ENCODE data around the gene ALKBH7. TPM values are rescaled to one million over a fixed set of nuclear protein-coding genes. Genes with fewer than 3 reads are reported as not detected.

Gene ALKBH7
- total RNA-seq, 1 donor from 2014 or later = 75.2 TPM

DNA sequence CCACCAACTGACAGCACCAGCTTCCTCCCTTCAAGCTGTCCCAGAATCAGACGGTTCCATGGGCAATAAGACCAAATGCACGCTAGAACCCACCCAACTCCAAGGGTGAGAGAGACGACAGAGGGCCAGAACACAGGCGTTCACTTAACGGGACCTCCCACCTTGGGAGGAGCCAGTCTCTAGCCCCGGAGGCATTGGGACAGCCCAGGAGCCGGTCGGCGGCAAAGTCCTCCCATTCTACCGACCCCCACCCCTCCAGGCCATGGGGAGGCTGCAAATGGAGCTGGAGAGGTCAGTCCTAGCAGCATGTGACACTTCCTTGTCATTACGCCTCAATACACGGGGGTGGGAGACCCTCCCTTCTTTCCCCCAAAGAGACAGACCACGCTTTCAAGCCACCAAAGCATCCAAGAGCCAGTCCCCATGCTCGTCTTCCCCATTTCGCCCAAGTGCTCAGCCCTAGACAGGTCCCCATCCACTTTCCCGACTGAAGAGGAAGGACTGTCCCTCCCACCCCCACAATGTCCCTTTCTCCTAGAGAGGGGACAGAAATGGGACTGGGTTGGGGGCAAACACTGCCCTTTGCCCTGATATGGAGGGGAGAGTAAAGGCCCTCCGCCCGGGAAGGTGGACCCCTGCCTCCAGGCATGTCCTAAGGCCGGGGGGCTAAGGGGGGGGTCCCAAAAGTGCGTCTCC is 51.1 kb downstream of the ALKBH7 start:
- Histone ChIP-seq H3K27me3 (ENCODE audit: control insufficient read depth in 3 of 3, insufficient read depth in 3 of 3, low read length in 3 of 3) (no peaks in the 10 kb centered on the region), H3K4me1 (ENCODE audit: control insufficient read depth in 3 of 3, insufficient read depth in 3 of 3, low read length in 3 of 3) (peaks cover 24 to 39% (median 27%) of the 10 kb centered on the region in 3 donors), H3K36me3 (ENCODE audit: control insufficient read depth in 3 of 3, insufficient read depth in 3 of 3, low read length in 3 of 3) (peaks cover 25 to 31% (median 28%) of the 10 kb centered on the region in 3 donors), H3K9me3 (ENCODE audit: control insufficient read depth in 3 of 3, low read length in 3 of 3) (no peaks in the 10 kb centered on the region), H3K9ac (ENCODE audit: low read depth in 1 of 3, low read length in 3 of 3) (peak overlapping the region; percentile 69 to 91 (median 90)), H3K27ac (ENCODE audit: low read depth, low read length) (peak overlapping the region; percentile 76), H3K4me3 (ENCODE audit: low read length in 3 of 3) (peak overlapping the region; percentile 84 to 92 (median 87))

GRCh38 chr19:6424195-6424938 is 51.8 kb downstream of the ALKBH7 start, which contains the start of gene KHSRP:
Gene KHSRP, minus strand, starts transcription at chr19:6424811. Its CDS starts 110 bp downstream, at chr19:6424701.
- Histone ChIP-seq H3K9me3 (ENCODE audit: control insufficient read depth in 3 of 3, low read length in 3 of 3) (no peaks in the 10 kb centered on the region), H3K9ac (ENCODE audit: low read depth in 1 of 3, low read length in 3 of 3) (peak within 1 kb of the TSS; percentile 69 to 91 (median 90)), H3K27ac (ENCODE audit: low read depth, low read length) (peak within 1 kb of the TSS; percentile 91), H3K4me3 (ENCODE audit: low read length in 3 of 3) (peak within 1 kb of the TSS; percentile 84 to 92 (median 87)), H3K36me3 (ENCODE audit: control insufficient read depth in 3 of 3, insufficient read depth in 3 of 3, low read length in 3 of 3) (peaks cover 19 to 24% (median 21%) of the 10 kb centered on the region in 3 donors), H3K27me3 (ENCODE audit: control insufficient read depth in 3 of 3, insufficient read depth in 3 of 3, low read length in 3 of 3) (peaks cover 0 to under 1% (median 0%) of the 10 kb centered on the region in 3 donors), H3K4me1 (ENCODE audit: control insufficient read depth in 3 of 3, insufficient read depth in 3 of 3, low read length in 3 of 3) (peaks cover 24 to 39% (median 27%) of the 10 kb centered on the region in 3 donors)

Small RNA genes within 50 kb of the gene (small RNA-seq; reads per million reads assigned to genes)
- gene MIR6790 = not detected
- gene MIR6885 = not detected

Other genes with a start within 250 kb of the ALKBH7 start
- gene ACSBG2, start 237.1 kb upstream of the ALKBH7 start, total RNA-seq = not detected
- gene MLLT1, start 92.8 kb upstream of the ALKBH7 start, total RNA-seq = 2.6 TPM
- 0.52 TPM for gene ACER1, start 39.2 kb upstream of the ALKBH7 start, total RNA-seq
- gene CLPP, start 11.3 kb upstream of the ALKBH7 start, total RNA-seq = 29.7 TPM
- 1.0 TPM for gene PSPN, start 3.1 kb downstream of the ALKBH7 start, total RNA-seq
- gene GTF2F1, start 20.4 kb downstream of the ALKBH7 start, total RNA-seq = 36.5 TPM
- 65.2 TPM for gene KHSRP, start 52.0 kb downstream of the ALKBH7 start, total RNA-seq
- 0.52 TPM for gene SLC25A41, start 61.0 kb downstream of the ALKBH7 start, total RNA-seq
- 7.8 TPM for gene SLC25A23, start 87.0 kb downstream of the ALKBH7 start, total RNA-seq
- not detected for gene CRB3, start 91.5 kb downstream of the ALKBH7 start, total RNA-seq
- not detected for gene DENND1C, start 109.0 kb downstream of the ALKBH7 start, total RNA-seq
- not detected for gene TUBB4A, start 129.5 kb downstream of the ALKBH7 start, total RNA-seq
- gene TNFSF9, start 158.2 kb downstream of the ALKBH7 start, total RNA-seq = 1.0 TPM
- 1.0 TPM for gene CD70, start 218.4 kb downstream of the ALKBH7 start, total RNA-seq